ENCODE measurements around the gene DOK4. TPM values are rescaled to one million over a fixed set of nuclear protein-coding genes. Genes with fewer than 3 reads are reported as not detected.
A peak's percentile ranks its signal among the peaks of the same experiment; 100 is the strongest.

Gene DOK4
- total RNA-seq, 1 experiment from 2014 or later, result 6.8 TPM

- ChIA-PET POLR2A (interaction anchor here (0.6 kb wide), 1 partner anchor 117 kb away, joined by 3 read pairs; no protein-coding TSS in a partner anchor), CTCF (interaction anchor here (0.8 kb wide), 1 partner anchor 11 kb away, joined by 5 read pairs; no protein-coding TSS in a partner anchor)
- Histone ChIP-seq H3K27ac (ENCODE audit: low read length) (peak within 1 kb of the TSS; percentile 81), H3K4me3 (ENCODE audit: low read depth in 2 of 2, low read length in 2 of 2) (peak within 1 kb of the TSS; percentile 90 to 92), H3K27me3 (ENCODE audit: control insufficient read depth, insufficient read depth, low read length) (no peaks in the 10 kb centered on the region), H3K9me3 (ENCODE audit: control insufficient read depth, insufficient read depth, low read depth, low read length) (no peaks in the 10 kb centered on the region), H3K36me3 (ENCODE audit: control insufficient read depth, insufficient read depth, low read length) (no peaks in the 10 kb centered on the region; the same call in 1 of the 2 replicates), H3K4me1 (ENCODE audit: control insufficient read depth, insufficient read depth, low read length) (0 out of 2 replicates have a peak, but pooled peaks cover 2% of the 10 kb centered on the region)
- DNase-seq (ENCODE audit: low read depth, low spot score), result peak; percentile 43
- intact Hi-C loops (cut with micrococcal nuclease; ENCODE audit: unreplicated experiment) (loop anchor here (10.0 kb wide), 1 partner anchor 52 kb away; no protein-coding TSS in a partner anchor), in situ Hi-C loops (cut with HindIII; ENCODE audit: low pct_unique_long_range_greater_than_20kb, low sequenced_read_pairs) (no loop called here)
- TF ChIP-seq TCF7L2 (IDR thresholded peaks at IDR 0.05; ENCODE audit: low read depth, low read length) (no peak), SIN3A (IDR thresholded peaks at IDR 0.05; ENCODE audit: borderline replicate concordance, insufficient read depth, low read depth, low read length) (no peak), CTCF (IDR thresholded peaks at IDR 0.05) (peak; percentile 93), POLR2AphosphoS5 (IDR thresholded peaks at IDR 0.05; ENCODE audit: low read depth, low read length) (peak; percentile 86)
- TF ChIP-seq, protein P1, sequence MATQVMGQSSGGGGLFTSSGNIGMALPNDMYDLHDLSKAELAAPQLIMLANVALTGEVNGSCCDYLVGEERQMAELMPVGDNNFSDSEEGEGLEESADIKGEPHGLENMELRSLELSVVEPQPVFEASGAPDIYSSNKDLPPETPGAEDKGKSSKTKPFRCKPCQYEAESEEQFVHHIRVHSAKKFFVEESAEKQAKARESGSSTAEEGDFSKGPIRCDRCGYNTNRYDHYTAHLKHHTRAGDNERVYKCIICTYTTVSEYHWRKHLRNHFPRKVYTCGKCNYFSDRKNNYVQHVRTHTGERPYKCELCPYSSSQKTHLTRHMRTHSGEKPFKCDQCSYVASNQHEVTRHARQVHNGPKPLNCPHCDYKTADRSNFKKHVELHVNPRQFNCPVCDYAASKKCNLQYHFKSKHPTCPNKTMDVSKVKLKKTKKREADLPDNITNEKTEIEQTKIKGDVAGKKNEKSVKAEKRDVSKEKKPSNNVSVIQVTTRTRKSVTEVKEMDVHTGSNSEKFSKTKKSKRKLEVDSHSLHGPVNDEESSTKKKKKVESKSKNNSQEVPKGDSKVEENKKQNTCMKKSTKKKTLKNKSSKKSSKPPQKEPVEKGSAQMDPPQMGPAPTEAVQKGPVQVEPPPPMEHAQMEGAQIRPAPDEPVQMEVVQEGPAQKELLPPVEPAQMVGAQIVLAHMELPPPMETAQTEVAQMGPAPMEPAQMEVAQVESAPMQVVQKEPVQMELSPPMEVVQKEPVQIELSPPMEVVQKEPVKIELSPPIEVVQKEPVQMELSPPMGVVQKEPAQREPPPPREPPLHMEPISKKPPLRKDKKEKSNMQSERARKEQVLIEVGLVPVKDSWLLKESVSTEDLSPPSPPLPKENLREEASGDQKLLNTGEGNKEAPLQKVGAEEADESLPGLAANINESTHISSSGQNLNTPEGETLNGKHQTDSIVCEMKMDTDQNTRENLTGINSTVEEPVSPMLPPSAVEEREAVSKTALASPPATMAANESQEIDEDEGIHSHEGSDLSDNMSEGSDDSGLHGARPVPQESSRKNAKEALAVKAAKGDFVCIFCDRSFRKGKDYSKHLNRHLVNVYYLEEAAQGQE (IDR thresholded peaks at IDR 0.05; ENCODE audit: insufficient read depth in 1 of 2, low read depth in 2 of 2, low read length in 1 of 2), result 0 out of 4 replicates have a peak, but pooled peaks of 1 of the 2 experiments have one; percentile 28
- ATAC-seq, result peak; percentile 96
- no TSS peak for BruUV-seq (replicated peaks)
Measured at GRCh38 chr16:57462209-57462977, 23.9 kb downstream of the DOK4 start, which contains the start of gene POLR2C. TSS of gene POLR2C (plus strand) at chr16:57462679. CDS start at chr16:57462725, 46 bp downstream.

DNA sequence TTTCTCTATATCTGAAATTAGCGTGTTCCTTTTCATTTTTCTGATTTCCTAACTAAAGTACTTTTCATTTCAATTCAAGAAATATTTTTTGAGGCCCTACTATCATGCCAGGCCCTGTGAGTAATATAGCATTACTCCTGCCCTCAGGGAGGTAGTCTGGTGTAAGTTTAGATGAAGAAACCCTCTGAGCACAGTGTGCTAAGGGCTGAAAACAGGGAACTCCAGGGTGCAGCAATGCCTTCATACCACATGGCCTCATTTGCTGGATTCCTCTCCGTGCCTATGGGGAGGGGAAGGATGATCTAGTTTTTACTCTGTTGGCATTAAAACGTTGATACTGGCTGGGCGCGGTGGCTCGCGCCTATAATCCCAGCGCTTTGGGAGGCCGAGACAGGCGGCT lies 34.3 kb downstream of the DOK4 start:
- ChIA-PET CTCF (no interaction called here), POLR2A (no interaction called here)
- H3K4me3 ChIP-seq (ENCODE audit: low read depth in 2 of 2, low read length in 2 of 2), result no peak overlapping the region
- no peaks in the 10 kb centered on the region for H3K9me3 ChIP-seq (ENCODE audit: control insufficient read depth, insufficient read depth, low read depth, low read length)
- no peak overlapping the region for H3K27ac ChIP-seq (ENCODE audit: low read length)
- no peaks in the 10 kb centered on the region for H3K27me3 ChIP-seq (ENCODE audit: control insufficient read depth, insufficient read depth, low read length)
- no TSS peak for BruUV-seq (replicated peaks)
- TF ChIP-seq SIN3A (IDR thresholded peaks at IDR 0.05; ENCODE audit: borderline replicate concordance, insufficient read depth, low read depth, low read length), result no peak
- TF ChIP-seq, protein P1 (IDR thresholded peaks at IDR 0.05; ENCODE audit: insufficient read depth in 1 of 2, low read depth in 2 of 2, low read length in 1 of 2), result no peak
- no peak for TF ChIP-seq POLR2AphosphoS5 (IDR thresholded peaks at IDR 0.05; ENCODE audit: low read depth, low read length)
- TF ChIP-seq TCF7L2 (IDR thresholded peaks at IDR 0.05; ENCODE audit: low read depth, low read length), result no peak
- no peak for TF ChIP-seq CTCF (IDR thresholded peaks at IDR 0.05)
- H3K36me3 ChIP-seq (ENCODE audit: control insufficient read depth, insufficient read depth, low read length), result peaks cover 17% of the 10 kb centered on the region
- no peaks in the 10 kb centered on the region for H3K4me1 ChIP-seq (ENCODE audit: control insufficient read depth, insufficient read depth, low read length)
- intact Hi-C loops (cut with micrococcal nuclease; ENCODE audit: unreplicated experiment), result no loop called here
- DNase-seq (ENCODE audit: low read depth, low spot score) (no peak), ATAC-seq (no peak)
- in situ Hi-C loops (cut with HindIII; ENCODE audit: low pct_unique_long_range_greater_than_20kb, low sequenced_read_pairs), result no loop called here

Measured in Panc1 (cell line).